GM21390 (cell line): Measurements from ENCODE around the gene PEPD.

Experiments
- ATAC-seq: cut with Tn5 transposase; IDR thresholded peaks from one replicate; pipeline ENCODE4 v1.9.1; 2021; ENCODE audit not compliant: unreplicated experiment

PEPD gene

GRCh38 chr19:33442706-33443105 is 78.9 kb downstream of the PEPD start:
- ATAC-seq, result no peak

GRCh38 chr19:33441828-33442227 is 79.8 kb downstream of the PEPD start:
- no peak for ATAC-seq

- ATAC-seq, result no peak
Observed at GRCh38 chr19:33441277-33441699, 80.3 kb downstream of the PEPD start.

GRCh38 chr19:33440682-33441081 is 80.9 kb downstream of the PEPD start:
- no peak for ATAC-seq

- no peak for ATAC-seq
Observed at GRCh38 chr19:33440241-33440640, 81.3 kb downstream of the PEPD start.

- no peak for ATAC-seq
Observed at GRCh38 chr19:33438987-33439781, 82.4 kb downstream of the PEPD start.

GRCh38 chr19:33437821-33438671 is 83.5 kb downstream of the PEPD start:
- ATAC-seq, result no peak

GRCh38 chr19:33437393-33437820 is 84.2 kb downstream of the PEPD start:
- ATAC-seq, result no peak

GRCh38 chr19:33436360-33437345 is 84.9 kb downstream of the PEPD start:
- ATAC-seq, result no peak

GRCh38 chr19:33435706-33436359 is 85.8 kb downstream of the PEPD start:
- ATAC-seq, result no peak

GRCh38 chr19:33434886-33435705 is 86.5 kb downstream of the PEPD start:
- no peak for ATAC-seq

GRCh38 chr19:33434069-33434885 is 87.3 kb downstream of the PEPD start:
- no peak for ATAC-seq

GRCh38 chr19:33432446-33433170 is 89.0 kb downstream of the PEPD start:
- ATAC-seq, result no peak

- no peak for ATAC-seq
Observed at GRCh38 chr19:33432015-33432414, 89.6 kb downstream of the PEPD start.

GRCh38 chr19:33430674-33431277 is 90.8 kb downstream of the PEPD start:
- ATAC-seq, result no peak

GRCh38 chr19:33429891-33430673 is 91.5 kb downstream of the PEPD start:
- ATAC-seq, result no peak

GRCh38 chr19:33428627-33429125 is 92.9 kb downstream of the PEPD start:
- ATAC-seq, result no peak
